OCI-LY3 (cell line): Measurements from ENCODE around the gene ELP4.

Source experiments
- H2AFZ ChIP-seq: fragments of 200-600, 300-600 bp; shearing (Covaris generic); 2 replicates; pipeline ENCODE4 v1.6.0; 2014; ENCODE audit warnings: antibody characterized with exemption, low read depth, low read length
- H3K27ac ChIP-seq: fragments of 200-600, 300-600 bp; sonication (generic); 2 replicates; pipeline ENCODE4 v1.5.1; 2014; ENCODE audit warnings: mild to moderate bottlenecking, low read length, moderate library complexity, mixed read lengths
- H3K27me3 ChIP-seq: fragments of 200-600, 300-600 bp; sonication (generic); 2 replicates; pipeline ENCODE4 v1.6.1; 2014; ENCODE audit warnings: low read depth, low read length, mixed read lengths
- H3K36me3 ChIP-seq: fragments of 200-600, 300-600 bp; sonication (generic); replicated peaks from 2 replicates; pipeline ENCODE3; 2014; ENCODE audit warnings: low read depth, low read length, mixed read lengths
- H3K4me1 ChIP-seq: fragments of 300-600, 200-600 bp; sonication (generic); 2 replicates; pipeline ENCODE4 v1.6.1; 2014; ENCODE audit warnings: low read length, mixed read lengths
- H3K4me2 ChIP-seq: fragments of 200-600, 300-600 bp; sonication (generic); 2 replicates; pipeline ENCODE4 v1.6.1; 2014; ENCODE audit warnings: low read length, mixed read lengths
- H3K4me3 ChIP-seq: fragments of 300-600, 200-600 bp; sonication (generic); 2 replicates; pipeline ENCODE4 v1.5.1; 2014; ENCODE audit warnings: antibody characterized with exemption, mild to moderate bottlenecking, low read length, moderate library complexity
- H3K79me2 ChIP-seq: fragments of 300-600, 200-600 bp; shearing (Covaris generic); 2 replicates; pipeline ENCODE4 v1.6.1; 2014; ENCODE audit warnings: mild to moderate bottlenecking, low read length, mixed read lengths
- H3K9ac ChIP-seq: fragments of 300-600, 200-600 bp; shearing (Covaris generic); 2 replicates; pipeline ENCODE4 v1.6.0; 2014; ENCODE audit warnings: mild to moderate bottlenecking, low read length, moderate library complexity
- H3K9me3 ChIP-seq: fragments of 200-600, 300-600 bp; shearing (Covaris generic); 2 replicates; pipeline ENCODE4 v1.6.1; 2014; ENCODE audit warnings: low read length, mixed read lengths; ENCODE audit not compliant: insufficient read depth
- H4K20me1 ChIP-seq: fragments of 200-600, 300-600 bp; sonication (generic); 2 replicates; pipeline ENCODE4 v1.6.1; 2016; ENCODE audit warnings: low read length, mixed read lengths; ENCODE audit not compliant: insufficient read depth
- EZH2phosphoT487 ChIP-seq: fragments of 200-600 bp; shearing (Covaris generic); IDR thresholded peaks from 2 replicates; pipeline ENCODE4 v1.6.1; 2018; ENCODE audit warnings: antibody characterized with exemption, mixed run types, low read depth
- TF ChIP-seq, protein P1 (sequence below): fragments of 200-600, 300-600 bp; sonication (generic); IDR thresholded peaks from 2 replicates; pipeline ENCODE4 v1.5.1; 2014; ENCODE audit warnings: antibody characterized with exemption, low read length, low read depth

Gene ELP4

DNA sequence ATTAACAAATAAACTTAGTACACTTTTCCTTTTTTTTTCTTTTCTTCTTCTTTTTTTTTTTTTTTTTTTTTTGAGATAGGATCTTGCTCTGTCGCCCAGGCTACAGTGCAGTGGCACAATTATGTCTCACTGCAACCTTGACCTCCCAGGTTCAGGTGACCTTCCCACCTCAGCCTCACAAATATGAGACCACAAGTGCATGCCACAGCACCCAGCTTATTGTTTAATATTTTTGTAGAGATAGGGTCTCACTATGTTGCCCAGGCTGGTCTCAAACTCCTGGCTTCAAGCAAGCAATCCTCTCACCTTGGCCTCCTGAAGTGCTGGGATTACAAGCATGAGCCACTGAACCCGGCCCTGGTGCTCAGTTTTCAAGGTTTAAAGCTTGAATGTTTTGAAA is 88.9 kb downstream of the ELP4 start:
- H3K4me3 ChIP-seq: no peak overlapping the region
- H3K4me1 ChIP-seq: no peaks in the 10 kb centered on the region
- no peaks in the 10 kb centered on the region for H3K36me3 ChIP-seq
- no peaks in the 10 kb centered on the region for H3K9me3 ChIP-seq
- H3K9ac ChIP-seq: no peak overlapping the region
- H3K27me3 ChIP-seq: no peaks in the 10 kb centered on the region
- H4K20me1 ChIP-seq: no peaks in the 10 kb centered on the region
- H3K27ac ChIP-seq: no peak overlapping the region
- H3K79me2 ChIP-seq: no peaks in the 10 kb centered on the region
- TF ChIP-seq, protein P1, sequence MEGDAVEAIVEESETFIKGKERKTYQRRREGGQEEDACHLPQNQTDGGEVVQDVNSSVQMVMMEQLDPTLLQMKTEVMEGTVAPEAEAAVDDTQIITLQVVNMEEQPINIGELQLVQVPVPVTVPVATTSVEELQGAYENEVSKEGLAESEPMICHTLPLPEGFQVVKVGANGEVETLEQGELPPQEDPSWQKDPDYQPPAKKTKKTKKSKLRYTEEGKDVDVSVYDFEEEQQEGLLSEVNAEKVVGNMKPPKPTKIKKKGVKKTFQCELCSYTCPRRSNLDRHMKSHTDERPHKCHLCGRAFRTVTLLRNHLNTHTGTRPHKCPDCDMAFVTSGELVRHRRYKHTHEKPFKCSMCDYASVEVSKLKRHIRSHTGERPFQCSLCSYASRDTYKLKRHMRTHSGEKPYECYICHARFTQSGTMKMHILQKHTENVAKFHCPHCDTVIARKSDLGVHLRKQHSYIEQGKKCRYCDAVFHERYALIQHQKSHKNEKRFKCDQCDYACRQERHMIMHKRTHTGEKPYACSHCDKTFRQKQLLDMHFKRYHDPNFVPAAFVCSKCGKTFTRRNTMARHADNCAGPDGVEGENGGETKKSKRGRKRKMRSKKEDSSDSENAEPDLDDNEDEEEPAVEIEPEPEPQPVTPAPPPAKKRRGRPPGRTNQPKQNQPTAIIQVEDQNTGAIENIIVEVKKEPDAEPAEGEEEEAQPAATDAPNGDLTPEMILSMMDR: no peak
- TF ChIP-seq EZH2phosphoT487: no peak
- H2AFZ ChIP-seq: no peak overlapping the region
- no peak overlapping the region for H3K4me2 ChIP-seq

DNA sequence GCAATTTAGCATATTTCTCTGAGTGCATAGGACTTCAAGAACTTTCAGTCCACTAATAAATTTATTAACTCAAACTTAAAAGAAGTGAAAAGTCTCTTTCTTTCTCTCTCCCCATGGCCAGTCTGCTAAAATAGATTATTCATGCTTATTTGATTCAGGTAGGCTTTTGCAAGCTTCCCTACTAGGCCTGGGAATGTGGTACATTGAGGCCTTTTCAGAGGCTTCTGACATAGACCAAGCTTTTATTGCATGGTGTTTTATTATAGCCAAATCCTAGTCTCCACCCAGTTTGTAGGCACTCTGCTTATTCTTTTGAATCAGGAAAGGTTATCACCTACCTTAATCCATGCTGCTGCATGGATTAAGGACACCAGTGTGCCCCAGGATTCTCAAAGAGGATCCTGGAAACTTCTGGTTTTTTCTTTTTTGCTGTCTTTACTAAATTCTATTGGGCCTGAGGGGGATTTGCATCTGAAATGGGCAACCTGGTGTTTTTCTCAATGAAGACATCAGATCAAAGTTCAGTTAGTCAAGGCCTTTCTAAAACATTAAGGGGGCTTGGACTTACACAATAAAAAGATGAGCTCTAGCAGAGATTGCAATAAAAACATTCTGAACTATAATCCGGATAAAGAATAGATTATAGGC is 92.2 kb downstream of the ELP4 start:
- no peaks in the 10 kb centered on the region for H3K4me1 ChIP-seq
- no peak overlapping the region for H3K27ac ChIP-seq
- TF ChIP-seq, protein P1: no peak
- no peak for TF ChIP-seq EZH2phosphoT487
- H2AFZ ChIP-seq: no peak overlapping the region
- no peaks in the 10 kb centered on the region for H3K79me2 ChIP-seq
- H3K36me3 ChIP-seq: no peaks in the 10 kb centered on the region
- H3K27me3 ChIP-seq: no peaks in the 10 kb centered on the region
- no peak overlapping the region for H3K4me3 ChIP-seq
- no peak overlapping the region for H3K4me2 ChIP-seq
- H4K20me1 ChIP-seq: no peaks in the 10 kb centered on the region
- H3K9ac ChIP-seq: no peak overlapping the region
- H3K9me3 ChIP-seq: no peaks in the 10 kb centered on the region

DNA sequence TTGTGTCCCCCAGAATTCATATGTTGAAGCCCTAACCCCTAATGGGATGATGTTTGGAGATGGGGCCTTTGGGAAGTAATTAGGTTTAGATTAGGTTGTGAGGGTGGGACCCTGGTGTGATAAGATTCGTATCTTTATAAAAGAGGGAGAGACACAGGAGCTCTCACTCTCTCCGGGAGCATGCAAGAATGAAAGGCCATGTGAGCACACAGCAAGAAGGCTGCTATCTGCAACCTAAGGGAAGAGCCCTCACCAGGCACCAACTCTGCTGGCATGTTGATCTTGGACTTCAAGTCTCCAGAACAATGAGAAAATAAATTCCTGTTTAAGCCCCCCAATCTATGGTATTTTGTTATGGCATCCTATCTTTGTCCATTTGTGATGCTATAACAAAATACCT is 97.3 kb downstream of the ELP4 start:
- H4K20me1 ChIP-seq: no peaks in the 10 kb centered on the region
- H3K27me3 ChIP-seq: no peaks in the 10 kb centered on the region
- H3K79me2 ChIP-seq: no peaks in the 10 kb centered on the region
- H3K4me2 ChIP-seq: no peak overlapping the region
- H3K27ac ChIP-seq: no peak overlapping the region
- no peaks in the 10 kb centered on the region for H3K4me1 ChIP-seq
- H3K9ac ChIP-seq: no peak overlapping the region
- no peak overlapping the region for H2AFZ ChIP-seq
- H3K36me3 ChIP-seq: no peaks in the 10 kb centered on the region
- no peaks in the 10 kb centered on the region for H3K9me3 ChIP-seq
- TF ChIP-seq EZH2phosphoT487: no peak
- TF ChIP-seq, protein P1: no peak
- no peak overlapping the region for H3K4me3 ChIP-seq

DNA sequence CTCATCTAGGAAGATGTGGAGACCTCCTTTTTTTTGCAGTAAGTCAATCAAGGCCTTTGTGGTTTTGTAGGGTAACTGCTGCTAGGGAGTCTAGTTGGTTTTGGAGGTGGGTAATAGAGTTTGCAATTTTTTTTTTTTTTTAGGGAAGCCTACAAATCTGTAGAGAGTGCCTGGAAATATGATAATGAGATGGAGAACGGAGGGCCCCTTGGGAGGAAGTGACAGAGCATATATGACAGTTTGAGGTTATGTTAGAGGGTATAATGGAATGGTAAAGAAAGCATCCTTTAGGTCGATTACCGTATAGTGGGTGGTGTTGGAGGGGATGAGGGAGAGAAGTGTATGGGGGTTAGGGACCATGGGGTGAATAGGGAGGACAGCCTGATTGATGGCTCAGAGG is 98.3 kb downstream of the ELP4 start:
- Histone ChIP-seq H3K27ac (no peak overlapping the region), H3K4me3 (no peak overlapping the region), H3K4me2 (no peak overlapping the region), H4K20me1 (no peaks in the 10 kb centered on the region), H3K79me2 (no peaks in the 10 kb centered on the region), H3K27me3 (no peaks in the 10 kb centered on the region), H3K36me3 (no peaks in the 10 kb centered on the region), H3K9me3 (no peaks in the 10 kb centered on the region), H3K9ac (no peak overlapping the region), H3K4me1 (no peaks in the 10 kb centered on the region), H2AFZ (no peak overlapping the region)
- TF ChIP-seq EZH2phosphoT487: no peak
- TF ChIP-seq, protein P1: no peak
